GM12878 (cell line): ENCODE measurements around the gene SLC26A11. TPM values are rescaled to one million over a fixed set of nuclear protein-coding genes. Genes with fewer than 3 reads are reported as not detected.
A peak's percentile ranks its signal among the peaks of the same experiment; 100 is the strongest.

ENCODE experiments used
- CHD1 ChIP-seq: IDR thresholded peaks from 2 replicates; pipeline ENCODE4 v1.6.1; 2012; ENCODE audit warnings: low read depth, low read length, improper control_type of control experiment
- KDM1A ChIP-seq: fragments of 200-600 bp; sonication (generic); IDR thresholded peaks from 2 replicates; pipeline ENCODE4 v1.6.1; 2016; ENCODE audit warnings: borderline replicate concordance
- MYB ChIP-seq: fragments of 150-350 bp; IDR thresholded peaks from 2 replicates; pipeline ENCODE4 v1.6.1; 2014; ENCODE audit warnings: mild to moderate bottlenecking, low read depth, low read length, borderline replicate concordance
- NR2C2 ChIP-seq: IDR thresholded peaks from 2 replicates; pipeline ENCODE4 v1.6.1; 2011; ENCODE audit warnings: borderline replicate concordance, low read depth; ENCODE audit not compliant: control insufficient read depth, insufficient read length
- NRF1 ChIP-seq: conservative IDR thresholded peaks from 2 replicates; pipeline ENCODE4 v1.6.1; 2011; ENCODE audit warnings: mild to moderate bottlenecking, low read depth, low read length, improper control_type of control experiment
- RAD51 ChIP-seq: fragments of 450-650 bp; IDR thresholded peaks from 2 replicates; pipeline ENCODE4 v1.6.1; 2016; ENCODE audit warnings: moderate library complexity, mild to moderate bottlenecking, inconsistent platforms
- TARDBP ChIP-seq: IDR thresholded peaks from 2 replicates; pipeline ENCODE4 v1.6.1; 2016; ENCODE audit warnings: borderline replicate concordance
- TCF3 ChIP-seq: IDR thresholded peaks from 2 replicates; pipeline ENCODE4 v1.6.1; 2012; ENCODE audit warnings: low read depth, mild to moderate bottlenecking, low read length, borderline replicate concordance; ENCODE audit not compliant: insufficient read depth
- polyA plus RNA-seq, 11 experiments: library from polyadenylated mRNA; depleted of rRNA in 4 of 11; unstranded in 6 of 11; stranded (reverse) in 5 of 11; fragments of >200 nt; fragmentation: Nextera tagmentation in 4 of 11; fragmentation: Illumina TruSeq in 1 of 11; extraction: Ambion mirVana in 4 of 11; extraction: Trizol in 1 of 11; gene quantifications; 1 replicate in 1 of 11; 2 replicates in 10 of 11; pipeline versions ENCODE4 v1.2.1 to v1.2.3, GENCODE V29; 2011 to 2016; ENCODE audit warnings: inconsistent platforms in 2 of 11, missing spikeins in 2 of 11, low read depth in 1 of 11
- total RNA-seq, 4 experiments: library from RNA; depleted of rRNA in 3 of 4; stranded (reverse); fragments of >200 nt in 3 of 4; fragmentation: Illumina TruSeq in 1 of 4; extraction: Trizol in 1 of 4; gene quantifications; 2 replicates each; pipeline versions ENCODE4 v1.2.1 to v1.2.3, GENCODE V29; 2013 to 2021
- TF ChIP-seq, protein P1 (sequence below), 3 experiments: IDR thresholded peaks in 2 of 3; conservative IDR thresholded peaks in 1 of 3; 2 replicates each; pipeline ENCODE4 v1.5.1; 2011; ENCODE audit warnings: low read depth in 3 of 3, low read length in 3 of 3, mild to moderate bottlenecking in 3 of 3, control low read depth in 2 of 3, moderate library complexity in 2 of 3, inconsistent platforms in 1 of 3, mixed read lengths in 1 of 3; ENCODE audit not compliant: control insufficient read depth in 2 of 3, insufficient read depth in 1 of 3; ENCODE audit errors: extremely low read depth in 1 of 3
- TF ChIP-seq, protein P2 (sequence below): fragments of 450-650 bp; IDR thresholded peaks from 2 replicates; pipeline ENCODE4 v1.6.1; 2017; ENCODE audit warnings: mild to moderate bottlenecking, moderate library complexity
- TF ChIP-seq, protein P3 (sequence below): IDR thresholded peaks from 2 replicates; pipeline ENCODE4 v1.6.1; 2011; ENCODE audit warnings: borderline replicate concordance, low read depth, mild to moderate bottlenecking, moderate library complexity, low read length; ENCODE audit not compliant: insufficient read depth, poor library complexity, severe bottlenecking
- TF ChIP-seq, protein P4 (sequence below): IDR thresholded peaks from 2 replicates; pipeline ENCODE4 v1.6.1; 2011; ENCODE audit warnings: mild to moderate bottlenecking, low read depth, low read length, moderate library complexity; ENCODE audit not compliant: insufficient replicate concordance

Gene SLC26A11
- total and polyA plus RNA-seq, 10 of the 15 experiments (the other 5 are each of a cell fraction or from before 2014, with no cell fraction given) = 0.05 to 4.1 (median 1.2) TPM; not detected in 1

DNA sequence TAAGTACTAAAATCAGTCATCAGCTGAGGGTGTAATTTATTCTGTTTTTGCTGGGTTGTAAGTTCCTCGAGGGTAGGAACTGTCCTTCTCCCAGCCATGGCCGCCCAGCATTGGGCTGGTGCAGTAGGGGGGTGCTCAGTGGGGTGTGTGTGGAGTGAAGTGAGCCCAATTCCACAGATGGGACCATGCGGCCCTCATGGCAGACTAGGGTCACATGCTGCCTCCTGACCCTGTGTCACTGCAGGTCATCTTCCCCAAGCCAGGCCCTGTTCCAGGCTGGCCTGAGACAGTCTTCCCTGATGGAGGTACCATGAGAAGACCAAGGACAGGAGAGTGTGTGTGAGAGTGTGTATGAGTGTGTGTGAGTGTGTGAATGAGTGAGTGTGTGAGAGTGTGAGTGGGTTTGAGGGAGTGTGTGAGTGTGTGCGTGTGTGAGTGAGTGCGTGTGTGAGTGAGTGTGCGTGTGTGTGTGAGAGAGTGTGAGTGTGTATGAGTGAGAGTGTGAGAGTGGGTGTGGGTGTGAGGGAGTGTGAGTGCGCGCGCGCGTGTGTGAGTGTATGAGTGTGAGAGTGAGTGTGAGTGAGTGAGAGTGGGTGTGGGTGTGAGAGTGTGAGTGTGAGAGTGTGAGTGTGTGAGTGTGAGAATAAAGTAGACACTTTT is 3.7 kb downstream of the SLC26A11 start (continued):
- TF ChIP-seq, protein P1, sequence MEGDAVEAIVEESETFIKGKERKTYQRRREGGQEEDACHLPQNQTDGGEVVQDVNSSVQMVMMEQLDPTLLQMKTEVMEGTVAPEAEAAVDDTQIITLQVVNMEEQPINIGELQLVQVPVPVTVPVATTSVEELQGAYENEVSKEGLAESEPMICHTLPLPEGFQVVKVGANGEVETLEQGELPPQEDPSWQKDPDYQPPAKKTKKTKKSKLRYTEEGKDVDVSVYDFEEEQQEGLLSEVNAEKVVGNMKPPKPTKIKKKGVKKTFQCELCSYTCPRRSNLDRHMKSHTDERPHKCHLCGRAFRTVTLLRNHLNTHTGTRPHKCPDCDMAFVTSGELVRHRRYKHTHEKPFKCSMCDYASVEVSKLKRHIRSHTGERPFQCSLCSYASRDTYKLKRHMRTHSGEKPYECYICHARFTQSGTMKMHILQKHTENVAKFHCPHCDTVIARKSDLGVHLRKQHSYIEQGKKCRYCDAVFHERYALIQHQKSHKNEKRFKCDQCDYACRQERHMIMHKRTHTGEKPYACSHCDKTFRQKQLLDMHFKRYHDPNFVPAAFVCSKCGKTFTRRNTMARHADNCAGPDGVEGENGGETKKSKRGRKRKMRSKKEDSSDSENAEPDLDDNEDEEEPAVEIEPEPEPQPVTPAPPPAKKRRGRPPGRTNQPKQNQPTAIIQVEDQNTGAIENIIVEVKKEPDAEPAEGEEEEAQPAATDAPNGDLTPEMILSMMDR (IDR thresholded peaks at IDR 0.05 in 2 of 3, conservative IDR thresholded peaks at IDR 0.05 in 1 of 3; ENCODE audit: control insufficient read depth in 2 of 3, extremely low read depth in 1 of 3, insufficient read depth in 1 of 3, low read depth in 3 of 3, low read length in 3 of 3) = no peak
- TF ChIP-seq TARDBP (no peak), NRF1 (no peak), NR2C2 (no peak), CHD1 (no peak), MYB (no peak), KDM1A (no peak), TCF3 (peak; percentile 60; the same call in 1 of the 2 replicates), RAD51 (no peak)
- TF ChIP-seq, protein P2, sequence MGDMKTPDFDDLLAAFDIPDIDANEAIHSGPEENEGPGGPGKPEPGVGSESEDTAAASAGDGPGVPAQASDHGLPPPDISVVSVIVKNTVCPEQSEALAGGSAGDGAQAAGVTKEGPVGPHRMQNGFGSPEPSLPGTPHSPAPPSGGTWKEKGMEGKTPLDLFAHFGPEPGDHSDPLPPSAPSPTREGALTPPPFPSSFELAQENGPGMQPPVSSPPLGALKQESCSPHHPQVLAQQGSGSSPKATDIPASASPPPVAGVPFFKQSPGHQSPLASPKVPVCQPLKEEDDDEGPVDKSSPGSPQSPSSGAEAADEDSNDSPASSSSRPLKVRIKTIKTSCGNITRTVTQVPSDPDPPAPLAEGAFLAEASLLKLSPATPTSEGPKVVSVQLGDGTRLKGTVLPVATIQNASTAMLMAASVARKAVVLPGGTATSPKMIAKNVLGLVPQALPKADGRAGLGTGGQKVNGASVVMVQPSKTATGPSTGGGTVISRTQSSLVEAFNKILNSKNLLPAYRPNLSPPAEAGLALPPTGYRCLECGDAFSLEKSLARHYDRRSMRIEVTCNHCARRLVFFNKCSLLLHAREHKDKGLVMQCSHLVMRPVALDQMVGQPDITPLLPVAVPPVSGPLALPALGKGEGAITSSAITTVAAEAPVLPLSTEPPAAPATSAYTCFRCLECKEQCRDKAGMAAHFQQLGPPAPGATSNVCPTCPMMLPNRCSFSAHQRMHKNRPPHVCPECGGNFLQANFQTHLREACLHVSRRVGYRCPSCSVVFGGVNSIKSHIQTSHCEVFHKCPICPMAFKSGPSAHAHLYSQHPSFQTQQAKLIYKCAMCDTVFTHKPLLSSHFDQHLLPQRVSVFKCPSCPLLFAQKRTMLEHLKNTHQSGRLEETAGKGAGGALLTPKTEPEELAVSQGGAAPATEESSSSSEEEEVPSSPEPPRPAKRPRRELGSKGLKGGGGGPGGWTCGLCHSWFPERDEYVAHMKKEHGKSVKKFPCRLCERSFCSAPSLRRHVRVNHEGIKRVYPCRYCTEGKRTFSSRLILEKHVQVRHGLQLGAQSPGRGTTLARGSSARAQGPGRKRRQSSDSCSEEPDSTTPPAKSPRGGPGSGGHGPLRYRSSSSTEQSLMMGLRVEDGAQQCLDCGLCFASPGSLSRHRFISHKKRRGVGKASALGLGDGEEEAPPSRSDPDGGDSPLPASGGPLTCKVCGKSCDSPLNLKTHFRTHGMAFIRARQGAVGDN = no peak
- TF ChIP-seq, protein P3, sequence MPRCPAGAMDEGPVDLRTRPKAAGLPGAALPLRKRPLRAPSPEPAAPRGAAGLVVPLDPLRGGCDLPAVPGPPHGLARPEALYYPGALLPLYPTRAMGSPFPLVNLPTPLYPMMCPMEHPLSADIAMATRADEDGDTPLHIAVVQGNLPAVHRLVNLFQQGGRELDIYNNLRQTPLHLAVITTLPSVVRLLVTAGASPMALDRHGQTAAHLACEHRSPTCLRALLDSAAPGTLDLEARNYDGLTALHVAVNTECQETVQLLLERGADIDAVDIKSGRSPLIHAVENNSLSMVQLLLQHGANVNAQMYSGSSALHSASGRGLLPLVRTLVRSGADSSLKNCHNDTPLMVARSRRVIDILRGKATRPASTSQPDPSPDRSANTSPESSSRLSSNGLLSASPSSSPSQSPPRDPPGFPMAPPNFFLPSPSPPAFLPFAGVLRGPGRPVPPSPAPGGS = peak; percentile 99
- TF ChIP-seq, protein P4, sequence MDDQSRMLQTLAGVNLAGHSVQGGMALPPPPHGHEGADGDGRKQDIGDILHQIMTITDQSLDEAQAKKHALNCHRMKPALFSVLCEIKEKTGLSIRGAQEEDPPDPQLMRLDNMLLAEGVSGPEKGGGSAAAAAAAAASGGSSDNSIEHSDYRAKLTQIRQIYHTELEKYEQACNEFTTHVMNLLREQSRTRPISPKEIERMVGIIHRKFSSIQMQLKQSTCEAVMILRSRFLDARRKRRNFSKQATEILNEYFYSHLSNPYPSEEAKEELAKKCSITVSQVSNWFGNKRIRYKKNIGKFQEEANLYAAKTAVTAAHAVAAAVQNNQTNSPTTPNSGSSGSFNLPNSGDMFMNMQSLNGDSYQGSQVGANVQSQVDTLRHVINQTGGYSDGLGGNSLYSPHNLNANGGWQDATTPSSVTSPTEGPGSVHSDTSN = peak; percentile 47
